A549 treated with AZD9567 at 1 μM for 4 hours (cell line): ENCODE data around the gene C16orf74. TPM values are rescaled to one million over a fixed set of nuclear protein-coding genes. Genes with fewer than 3 reads are reported as not detected.

Experiments
- total RNA-seq: library from RNA; stranded (reverse); fragments of 200-300 nt; extraction: Qiagen RNA extraction; gene quantifications from 5 replicates; pipeline ENCODE4 v1.2.3, GENCODE V29; 2022; ENCODE audit not compliant: insufficient read depth

The C16orf74 gene
- total RNA-seq: 11.0 to 16.3 TPM (median 13.0 TPM) in 5 replicates

DNA sequence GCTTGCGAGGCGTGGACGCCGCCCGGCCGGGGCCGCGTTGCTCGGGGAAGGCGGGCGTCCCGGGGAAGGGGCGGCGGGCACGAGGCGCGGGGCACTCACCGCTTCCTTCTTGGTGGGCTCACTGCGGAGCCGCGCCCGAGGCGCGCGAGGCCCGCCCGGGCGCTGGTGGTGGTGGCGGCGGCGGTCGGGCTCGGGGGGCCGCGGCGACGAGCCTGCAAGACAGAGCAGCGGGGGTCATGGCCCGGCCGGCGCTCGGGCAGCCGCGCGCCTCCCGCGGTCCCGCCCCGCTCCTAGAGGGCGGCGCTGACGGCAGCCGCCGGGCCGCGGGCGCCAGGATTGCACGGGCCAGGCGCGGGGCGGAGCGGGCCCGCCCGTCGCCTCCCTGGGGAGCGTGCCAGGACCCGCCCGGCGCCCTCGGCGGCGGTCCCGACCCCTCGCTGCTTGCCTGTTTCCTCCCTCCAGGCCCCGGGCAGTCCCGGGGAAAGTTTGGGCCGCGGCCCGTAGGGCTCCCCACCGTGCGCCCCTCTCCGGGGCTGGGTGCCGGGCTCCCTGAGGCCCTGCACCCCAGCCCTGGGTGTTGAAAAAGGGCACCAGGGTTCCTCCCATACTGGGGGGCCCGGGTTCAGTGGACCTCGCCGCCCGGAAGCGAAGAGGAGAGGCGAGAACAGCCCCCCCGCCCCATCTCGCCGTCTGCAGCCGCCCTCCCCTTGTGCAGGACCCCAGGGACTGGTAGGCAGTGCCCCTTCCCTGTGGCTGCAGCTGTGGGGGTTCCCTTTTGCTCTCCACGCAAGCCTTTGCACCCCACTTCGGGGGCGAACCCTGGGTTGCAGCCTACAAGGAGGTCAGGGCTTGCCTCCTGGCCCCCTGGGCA lies at the start of gene C16orf74:
Gene C16orf74 (minus strand): TSS at position 270 of the 871 bp plus-strand sequence. CDS start 15,879 bp downstream, outside the sequence.

DNA sequence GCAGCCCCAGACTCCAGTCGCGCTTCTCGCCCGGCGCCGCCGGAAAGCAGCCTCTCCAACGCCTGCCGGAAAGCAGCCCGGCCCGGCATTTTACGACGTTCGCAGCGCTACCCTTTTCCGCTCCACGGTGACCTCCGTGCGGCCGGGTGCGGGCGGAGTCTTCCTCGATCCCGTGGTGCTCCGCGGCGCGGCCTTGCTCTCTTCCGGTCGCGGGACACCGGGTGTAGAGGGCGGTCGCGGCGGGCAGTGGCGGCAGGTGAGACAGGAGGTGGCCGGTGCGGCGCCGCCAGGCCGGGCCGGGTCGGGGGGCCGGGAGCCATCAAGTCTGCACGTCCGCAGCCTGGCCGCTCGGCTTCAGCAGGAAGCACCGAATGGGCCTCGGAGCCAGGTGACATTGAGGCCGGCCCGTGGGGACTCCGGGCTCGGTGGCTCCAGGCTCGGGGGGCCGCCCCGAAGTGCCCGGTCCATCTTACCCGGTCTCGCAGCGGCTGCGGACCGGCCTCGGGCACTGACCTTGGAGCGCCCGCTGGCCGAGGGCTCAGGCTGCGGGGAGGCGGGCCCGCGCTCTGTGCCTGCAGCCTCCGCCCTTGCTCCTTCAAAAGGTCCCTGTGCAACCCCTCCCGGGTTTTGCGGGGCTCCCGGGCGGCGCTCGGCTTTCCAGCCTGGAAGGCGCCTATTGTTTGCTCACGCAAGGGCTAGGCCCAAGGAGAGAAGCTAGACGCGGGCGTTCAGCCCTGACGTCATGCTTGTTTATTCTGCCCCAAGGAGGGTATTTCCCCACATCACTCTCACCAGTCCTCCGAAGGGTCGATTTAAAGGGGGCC lies 48.8 kb upstream of the C16orf74 start, which contains the start of the genes COX4I1 and EMC8:
Gene COX4I1 (plus strand): TSS at position 199 of the 824 bp plus-strand sequence. CDS start 1,511 bp downstream, outside the sequence.
Gene EMC8 (minus strand): TSS at position 48 of the 824 bp plus-strand sequence. CDS start 249 bp downstream, outside the sequence.

DNA sequence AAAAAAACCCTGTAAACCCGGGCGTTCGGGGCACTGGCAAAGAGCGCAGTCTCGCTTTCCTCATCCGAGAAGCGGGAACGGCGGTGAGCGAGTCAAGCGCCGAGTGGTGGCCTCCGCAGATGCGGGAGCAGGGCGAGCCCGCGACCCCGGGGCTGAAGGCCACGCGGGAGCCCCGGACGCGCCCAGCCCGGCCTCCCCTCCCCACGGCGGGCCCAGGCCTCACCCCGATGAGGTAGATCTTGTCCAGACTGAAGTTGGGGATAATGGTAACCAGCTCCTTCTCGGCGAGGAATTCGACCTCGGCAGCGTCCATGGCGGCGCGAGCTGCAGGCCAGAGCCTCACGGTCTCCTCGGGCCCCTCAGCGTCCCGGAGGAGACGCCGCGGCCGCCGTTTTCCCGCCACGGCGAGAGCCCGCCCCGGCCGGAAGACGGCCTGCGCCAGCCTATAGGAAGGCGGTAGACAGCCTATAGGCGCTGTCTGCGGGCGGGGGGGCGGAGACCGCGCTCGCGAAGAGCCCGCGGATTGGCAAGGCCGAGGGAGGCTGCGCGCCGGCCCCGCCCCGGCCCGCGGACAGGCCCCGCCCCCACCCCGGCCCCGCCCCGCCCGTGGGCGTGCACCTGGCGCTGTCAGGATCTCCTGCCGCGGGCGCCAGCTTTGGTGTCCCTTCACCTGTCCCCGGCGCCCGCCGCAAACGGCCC lies 62.2 kb downstream of the C16orf74 start, which contains the start of gene GINS2:
Gene GINS2 (minus strand): TSS at position 369 of the 699 bp plus-strand sequence. CDS start 56 bp downstream, at position 313.

Other genes starting within 250 kb of the C16orf74 start
- gene GSE1, start 137.8 kb downstream of the C16orf74 start, total RNA-seq: 16.8 to 23.0 TPM (median 20.1 TPM) in 5 replicates
- gene GINS2, start 62.1 kb downstream of the C16orf74 start, total RNA-seq: 28.6 to 32.0 TPM (median 30.9 TPM) in 5 replicates
- 69.0 to 74.6 TPM (median 73.8 TPM) in 5 replicates for gene EMC8, start 48.4 kb upstream of the C16orf74 start, total RNA-seq
- 806 to 830 TPM (median 811 TPM) in 5 replicates for gene COX4I1, start 48.6 kb upstream of the C16orf74 start, total RNA-seq
- gene IRF8, start 148.1 kb upstream of the C16orf74 start, total RNA-seq: 0.26 to 0.31 TPM (median 0.28 TPM) in 4 of 5 replicates, not detected in the other